Measurements from ENCODE around the gene TRIO.
"Not testable (repeated sequence)": the region's sequence is repeated elsewhere in the genome, so short reads cannot be mapped to it uniquely, and the experiment has no call there.

TRIO gene

DNA sequence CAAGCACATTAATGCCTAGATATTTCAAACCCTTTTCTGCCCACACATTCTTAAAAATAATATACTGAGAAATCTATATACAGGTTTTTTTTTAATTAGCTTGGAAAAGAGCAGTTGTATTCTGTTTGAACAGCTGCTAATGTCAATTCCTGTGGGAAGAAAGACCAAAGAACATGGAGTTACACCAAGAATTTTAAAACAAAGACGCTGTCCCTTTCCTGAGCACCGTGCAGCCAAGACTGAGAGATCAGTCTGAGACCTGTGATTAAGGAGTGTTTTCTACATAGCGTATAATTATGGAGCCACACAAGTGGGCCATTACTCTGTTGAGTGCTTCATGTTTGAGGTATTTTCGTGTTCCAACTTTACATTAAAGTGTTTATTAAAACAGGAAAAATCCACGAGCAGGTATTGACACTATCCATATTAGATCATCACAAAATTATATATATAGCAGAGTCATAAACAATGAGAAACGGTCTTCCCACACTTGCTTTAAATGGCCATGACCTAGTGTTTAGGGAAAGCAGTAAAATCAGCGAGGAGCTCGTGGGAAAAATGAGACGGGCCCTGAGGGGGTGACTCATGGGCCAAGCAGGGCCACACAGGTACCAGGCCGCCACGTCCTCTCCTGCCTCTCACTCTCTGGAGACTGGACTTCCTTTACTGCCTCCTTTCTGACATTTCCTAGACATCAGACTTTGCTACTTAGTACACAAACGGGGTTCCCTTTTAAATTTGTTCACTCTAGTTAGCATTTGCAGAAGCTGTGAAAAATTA, 285.4 kb downstream of the TRIO start:
- no peak for DNase-seq

DNA sequence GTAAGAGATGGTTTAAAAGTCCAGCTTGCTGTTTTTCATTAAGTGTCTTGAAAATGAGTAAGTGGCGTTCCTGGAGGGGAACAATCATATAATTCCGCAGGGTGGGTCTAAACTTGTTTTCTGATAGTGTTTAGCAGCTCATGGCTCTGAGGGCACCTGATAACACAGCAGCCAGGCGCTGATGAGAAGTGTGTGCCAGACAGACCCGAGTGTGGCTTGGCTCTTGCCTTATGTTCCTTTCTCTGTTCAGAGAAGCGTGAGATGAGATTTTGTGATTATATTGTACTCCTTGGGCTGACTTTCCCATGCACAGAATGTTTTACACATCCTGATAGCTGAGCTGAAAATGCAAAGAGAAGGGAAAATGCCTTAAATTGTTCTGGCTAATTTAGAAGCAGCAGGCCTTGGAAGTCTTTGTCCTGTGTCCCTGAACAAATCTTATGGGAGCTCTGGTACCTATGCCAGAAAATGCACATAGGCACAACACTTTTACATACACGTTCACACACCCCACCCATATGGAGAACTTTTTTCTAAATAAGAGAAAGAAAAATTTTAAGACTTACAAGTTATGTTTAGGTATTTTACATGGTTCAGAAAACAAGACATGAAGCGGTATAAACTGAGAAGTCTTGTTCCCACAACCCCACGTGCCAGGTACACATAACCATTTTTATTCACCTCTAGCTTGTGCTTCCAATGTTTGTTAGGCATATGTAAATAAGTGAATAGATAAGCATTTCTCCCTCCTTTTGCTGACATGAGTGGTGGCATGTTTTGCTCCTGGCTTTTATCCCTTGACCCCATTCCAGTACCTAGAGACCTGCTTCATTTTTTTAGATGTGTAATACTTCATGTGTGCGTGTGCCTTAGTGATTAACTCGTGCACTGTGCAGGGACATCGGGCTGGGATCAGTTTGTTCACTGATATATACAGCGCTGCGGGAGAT, 286.2 kb downstream of the TRIO start:
- DNase-seq: no peak

DNA sequence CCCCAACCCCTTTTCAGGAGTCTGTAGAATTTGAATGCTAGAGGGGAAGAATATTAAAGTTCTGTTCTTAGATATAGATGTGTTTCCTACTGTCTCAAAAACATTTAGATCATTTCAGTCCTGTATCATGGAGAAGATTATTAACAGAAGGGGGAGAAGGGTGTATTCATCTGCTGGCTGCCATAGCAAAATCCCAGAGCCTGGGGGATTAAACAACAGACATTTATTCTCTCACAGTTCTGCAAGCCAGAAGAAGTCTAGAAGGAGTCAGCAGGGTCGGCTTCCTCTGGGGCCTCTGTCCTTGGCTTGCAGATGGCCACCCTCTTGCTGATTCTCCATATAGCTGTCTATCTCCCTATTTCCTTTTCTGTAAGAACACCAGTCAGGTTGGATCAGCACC, 288.4 kb downstream of the TRIO start:
- no peak for DNase-seq

DNA sequence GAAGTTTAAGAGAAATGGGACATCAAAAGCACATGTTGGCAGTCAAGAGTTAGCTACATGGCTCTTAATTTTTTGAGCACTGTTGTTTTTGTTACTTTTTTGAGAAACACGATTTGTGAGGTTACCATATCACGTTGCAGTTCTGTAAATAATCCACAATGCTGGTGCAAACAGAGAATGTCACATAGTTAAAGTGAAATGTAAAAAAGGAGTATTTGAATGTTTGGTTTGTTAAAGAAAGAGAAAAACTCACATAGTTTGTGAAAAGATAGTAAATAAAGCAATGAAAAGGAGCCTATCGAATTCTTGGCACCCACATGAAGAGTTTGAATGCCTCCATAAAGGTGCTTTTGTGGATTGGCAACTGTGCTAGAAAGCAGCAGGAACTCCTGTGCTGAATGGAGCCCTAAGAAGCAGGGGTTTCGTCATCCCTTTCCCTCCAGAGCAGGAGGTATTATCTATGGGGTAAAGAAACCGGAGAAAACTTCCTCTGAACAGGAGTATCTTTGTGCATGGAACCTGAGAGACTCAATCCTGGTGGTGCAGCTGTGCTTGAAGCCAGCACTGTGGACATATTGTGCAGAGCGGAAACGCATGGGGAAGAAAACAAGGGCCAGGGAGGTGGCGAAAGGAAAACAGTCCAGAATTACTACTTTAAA, 289.9 kb downstream of the TRIO start:
- DNase-seq: no peak

DNA sequence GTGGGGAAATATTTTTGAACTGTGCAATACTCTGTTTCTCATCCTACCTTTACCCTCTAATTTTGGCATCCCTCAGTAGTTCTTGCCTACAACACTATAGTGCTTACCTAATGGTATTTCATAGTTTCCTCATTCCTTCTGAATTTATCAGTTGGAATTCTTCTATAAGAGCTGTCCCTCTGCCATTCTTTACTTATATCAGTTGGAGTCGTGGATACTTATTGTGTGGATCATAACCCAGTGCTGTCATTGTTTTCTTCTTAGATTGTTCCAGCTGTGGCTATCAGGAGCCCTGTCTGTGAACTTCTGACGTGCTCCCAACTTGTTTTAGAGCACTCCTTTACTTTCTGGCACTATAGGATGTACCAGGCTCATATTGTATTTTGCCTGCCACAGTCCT, 292.3 kb downstream of the TRIO start:
- no peak for DNase-seq

- DNase-seq: not testable (repeated sequence)
These were observed 293.0 kb downstream of the TRIO start for GRCh38 chr5:14436122-14436521.

GRCh38 chr5:14436801-14437542, 293.8 kb downstream of the TRIO start:
- DNase-seq: no peak

DNA sequence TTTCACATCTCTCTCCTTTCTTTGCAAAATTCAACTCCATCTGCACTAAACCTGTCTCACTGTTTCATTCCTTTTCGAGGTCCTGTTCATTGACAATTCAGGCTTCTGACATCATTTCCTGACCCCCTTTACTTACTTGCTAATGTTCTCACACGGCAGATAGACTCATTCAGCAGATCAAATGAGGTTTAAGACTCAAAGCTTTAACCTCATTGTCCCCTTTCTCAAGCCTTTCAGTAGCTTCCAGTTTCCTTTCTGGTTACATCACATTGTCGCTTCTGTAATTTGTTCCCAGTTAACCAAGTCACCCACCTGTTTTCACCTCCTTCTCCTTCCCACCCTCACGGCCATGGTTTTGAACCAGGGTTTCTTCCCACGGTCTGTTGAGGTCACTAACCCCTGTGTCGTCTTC, 295.1 kb downstream of the TRIO start:
- DNase-seq: no peak

DNA sequence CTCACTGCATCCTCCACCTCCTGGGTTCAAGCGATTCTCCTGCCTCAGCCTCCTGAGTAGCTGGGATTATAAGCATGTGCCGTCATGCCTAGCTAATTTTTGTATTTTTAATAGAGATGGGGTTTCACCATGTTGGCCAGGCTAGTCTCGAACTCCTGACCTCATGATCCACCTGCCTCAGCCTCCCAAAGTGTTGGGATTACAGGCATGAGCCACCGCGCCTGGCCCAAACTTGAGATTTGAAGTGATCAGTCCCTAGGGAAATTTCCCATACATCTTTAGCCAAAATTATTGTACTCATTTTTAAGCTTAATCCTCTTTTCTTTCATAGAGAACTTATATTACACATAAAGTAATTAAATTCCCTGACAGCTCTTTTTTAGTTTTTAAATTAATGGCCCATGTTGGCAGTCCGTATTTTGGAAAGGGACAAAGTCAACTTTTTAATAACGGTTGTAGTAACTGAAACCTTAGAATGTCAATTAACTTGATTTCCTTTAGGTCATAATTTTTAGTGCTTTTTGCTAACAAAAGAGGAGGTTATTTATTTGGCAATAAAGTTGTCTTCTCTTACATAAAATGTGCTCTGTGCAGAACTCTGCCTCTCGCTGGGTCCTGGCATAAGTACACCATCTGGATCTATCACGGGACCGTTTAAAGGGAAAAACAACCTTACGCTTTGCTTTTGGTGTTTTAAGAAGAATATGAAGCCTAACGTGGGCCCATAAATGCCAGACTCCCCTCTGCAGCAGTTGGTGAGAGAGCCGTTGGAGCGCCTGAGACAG, 296.1 kb downstream of the TRIO start:
- DNase-seq: no peak

DNA sequence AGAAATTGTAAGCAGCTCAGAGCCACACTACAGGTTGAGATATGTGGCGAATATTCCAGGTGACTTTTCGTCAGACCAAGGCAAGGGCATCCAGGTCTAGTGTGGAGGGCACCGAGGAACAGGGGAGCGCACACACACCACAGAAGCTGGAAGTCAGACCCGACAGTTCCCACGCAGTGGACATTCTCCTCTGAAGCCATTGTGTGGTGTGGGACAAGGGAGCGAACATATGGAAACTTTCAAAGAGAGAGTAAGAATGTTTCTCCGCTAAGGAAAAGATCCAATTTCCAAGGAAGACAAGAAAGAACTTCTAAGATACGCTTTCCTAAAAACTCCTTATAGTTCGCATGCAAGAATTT, 297.1 kb downstream of the TRIO start:
- no peak for DNase-seq

DNA sequence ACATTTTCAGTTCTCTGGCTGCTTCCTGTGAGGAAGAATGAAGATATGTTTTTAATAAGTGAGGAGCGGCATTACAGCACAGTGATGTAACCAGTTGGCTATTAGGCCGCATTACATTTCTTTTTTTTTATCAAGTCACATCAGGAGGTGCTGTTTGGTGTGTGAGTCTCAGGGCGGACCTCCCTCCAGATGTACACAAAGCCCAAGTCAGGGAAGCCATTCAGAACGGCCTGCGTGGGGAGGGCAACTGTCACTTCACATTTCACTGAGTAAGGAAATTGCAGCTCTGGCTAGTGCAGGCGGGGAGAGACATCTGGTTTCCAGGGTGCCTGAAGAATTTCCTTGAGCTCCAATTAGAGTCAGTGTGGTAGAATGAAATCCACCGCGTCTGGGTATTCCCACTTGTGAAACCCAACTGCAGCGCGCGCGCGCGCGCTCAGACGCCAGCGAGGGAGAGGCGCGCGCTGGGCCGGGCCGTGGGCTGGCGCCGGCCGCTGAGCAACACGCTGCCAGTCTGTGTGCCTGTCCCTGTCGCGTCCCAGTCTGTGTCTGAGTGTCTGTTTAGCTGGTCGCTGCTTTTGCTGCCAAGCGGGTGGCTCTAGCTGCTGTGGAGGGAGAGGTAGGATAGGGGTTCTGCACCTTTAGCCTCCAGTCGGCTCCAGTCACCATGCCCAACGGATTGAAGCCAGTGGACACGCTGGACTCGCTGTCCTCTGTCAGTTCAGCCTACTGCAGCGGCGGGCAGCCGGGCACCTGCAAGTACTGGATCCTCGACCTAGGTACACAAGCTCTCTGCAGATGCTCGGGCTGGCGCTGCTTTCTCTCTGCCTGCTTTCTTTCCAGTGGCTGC, 297.7 kb downstream of the TRIO start:
- peak in 51 of 56 donors; percentile 15 to 82 (median 51) for DNase-seq

DNA sequence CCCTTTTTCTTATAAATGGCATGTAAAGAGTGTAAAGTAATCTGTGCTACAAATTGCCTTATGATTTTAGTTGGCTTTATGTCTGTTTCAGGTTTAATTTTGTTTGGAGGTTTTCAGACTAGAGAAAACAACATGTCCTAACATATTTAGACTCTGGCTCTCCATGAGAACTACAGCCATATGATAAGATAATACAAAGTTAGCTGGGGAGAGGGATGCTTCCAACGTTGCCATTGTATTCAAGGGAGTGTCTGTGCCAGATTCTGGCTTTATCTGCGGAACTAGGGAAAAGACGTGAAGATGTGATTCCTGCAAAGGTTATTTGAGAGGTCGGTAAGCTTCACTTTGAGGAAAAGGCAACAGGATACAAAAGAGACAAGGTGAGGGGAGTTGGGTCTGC, 298.5 kb downstream of the TRIO start:
- DNase-seq: no peak

DNA sequence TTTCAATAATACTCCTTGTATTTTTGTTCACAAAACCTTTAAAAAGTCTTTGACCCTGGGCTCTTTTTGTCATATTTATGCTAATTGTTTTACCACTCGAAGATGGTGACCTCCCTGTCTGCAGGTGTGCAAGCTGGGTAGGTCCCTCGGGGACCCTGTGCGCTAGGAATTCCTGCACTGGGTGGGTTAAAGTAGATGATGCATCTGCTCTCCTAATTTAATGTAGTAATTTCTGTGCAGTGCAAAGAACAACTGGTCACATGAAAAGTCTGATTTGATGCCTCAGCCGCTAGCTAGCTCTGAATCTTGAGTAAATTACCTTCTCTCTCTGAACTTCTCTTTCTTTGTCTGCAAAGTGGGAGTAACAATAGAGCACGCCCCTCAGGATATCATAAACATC, 299.4 kb downstream of the TRIO start:
- DNase-seq: no peak

- no peak for DNase-seq
These were observed 300.5 kb downstream of the TRIO start for GRCh38 chr5:14443671-14444093.

DNA sequence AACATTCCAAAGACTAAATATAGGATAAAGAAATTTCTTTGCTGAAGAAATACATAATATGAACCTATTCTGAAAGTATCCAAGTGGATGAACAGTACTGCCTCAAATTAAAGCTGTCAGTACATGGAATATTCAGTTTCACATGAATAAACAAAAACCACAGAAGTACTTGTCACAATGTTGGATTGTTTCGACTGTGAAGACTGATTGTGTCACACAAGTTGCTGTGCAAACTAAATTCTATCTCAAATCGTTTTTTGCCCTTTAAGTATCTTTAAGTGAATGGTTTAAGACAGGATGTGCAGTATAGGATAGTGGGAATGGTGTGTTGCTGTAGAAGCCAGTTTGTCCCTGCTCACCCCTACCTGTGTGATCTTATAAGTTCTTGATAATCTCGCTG, 301.0 kb downstream of the TRIO start:
- DNase-seq: no peak

DNA sequence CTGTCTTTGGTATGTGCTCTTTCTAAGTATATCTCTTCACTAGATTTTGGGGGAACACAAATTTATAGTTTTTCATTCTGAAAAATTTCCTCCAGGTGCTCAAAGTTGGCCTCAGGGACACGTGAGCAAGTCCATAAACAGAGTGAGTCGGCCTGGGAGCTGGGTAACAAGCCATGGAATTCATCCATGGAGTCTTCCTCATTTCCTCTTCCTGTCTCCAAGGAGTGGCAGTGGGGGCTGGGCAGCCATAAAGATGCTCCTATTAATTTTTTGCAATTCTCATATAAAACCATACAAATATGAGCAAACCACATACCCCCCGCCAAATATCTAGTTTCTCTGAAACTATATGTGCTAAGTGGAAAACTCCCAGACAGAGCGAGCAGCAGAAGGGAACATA, 301.9 kb downstream of the TRIO start:
- DNase-seq: peak in 1 of 56 donors; percentile 23

GRCh38 chr5:14445576-14446290, 302.6 kb downstream of the TRIO start:
- DNase-seq: peak in 39 of 56 donors; percentile 10 to 78 (median 46)

All from nucleus accumbens (tissue), 56 donors.